Stomach (tissue), 9 donors: Measurements from ENCODE around the gene SYT3. TPM values are rescaled to one million over a fixed set of nuclear protein-coding genes. Genes with fewer than 3 reads are reported as not detected.

Experiments
- DNase-seq, 2 donors: peaks; one replicate each; pipeline versions ENCODE4 v3.0.0 to v3.0.0-alpha.2; 2013 to 2019
- H3K27ac ChIP-seq, 5 donors: fragments of 200-600 bp in 4 of 5; sonication (generic) in 4 of 5; one replicate each; pipeline ENCODE4 v1.5.1; 2013 to 2019; ENCODE audit warnings: mild to moderate bottlenecking in 1 of 5, moderate library complexity in 1 of 5
- H3K27me3 ChIP-seq, 3 donors: fragments of 200-600 bp; sonication (generic); one replicate each; pipeline ENCODE4 v1.5.1; 2017 to 2019; ENCODE audit warnings: mixed run types in 1 of 3
- H3K36me3 ChIP-seq, 4 donors: fragments of 200-600 bp; sonication (generic); 1 replicate in 3 of 4; 2 replicates in 1 of 4; pipeline ENCODE4 v1.5.1; 2016 to 2019
- H3K4me1 ChIP-seq, 4 donors: fragments of 200-600 bp; sonication (generic); one replicate each; pipeline ENCODE4 v1.5.1; 2016 to 2019
- H3K4me3 ChIP-seq, 4 donors: fragments of 200-600 bp; sonication (generic) in 3 of 4; one replicate each; pipeline ENCODE4 v1.5.1; 2016 to 2019; ENCODE audit warnings: mild to moderate bottlenecking in 1 of 4
- H3K9me3 ChIP-seq, 4 donors: fragments of 200-600 bp; sonication (generic); one replicate each; pipeline ENCODE4 v1.5.1; 2016 to 2019
- EP300 ChIP-seq: sonication (generic); formaldehyde crosslinking; IDR thresholded peaks from one replicate; pipeline ENCODE4 v1.6.1; 2017; ENCODE audit warnings: antibody characterized with exemption
- POLR2A ChIP-seq, 4 donors: fragments of 450-650 bp; IDR thresholded peaks; one replicate each; pipeline ENCODE4 v1.6.1; 2016; ENCODE audit warnings: antibody characterized with exemption in 4 of 4, control low read depth in 2 of 4, mild to moderate bottlenecking in 1 of 4, moderate library complexity in 1 of 4
- POLR2AphosphoS5 ChIP-seq, 3 donors: sonication (generic); formaldehyde crosslinking; IDR thresholded peaks; one replicate each; pipeline ENCODE4 v1.6.1; 2016; ENCODE audit warnings: antibody characterized with exemption in 3 of 3
- whole genome bisulfite sequencing, 5 donors: extraction: QIAGEN DNeasy Blood & Tissue Kit in 3 of 5; methylation state at CpG; one replicate each; pipeline versions ENCODE4 v1.1.5 to v1.1.7; 2013 to 2018; 5-methylcytosine and 5-hydroxymethylcytosine counted together
- intact Hi-C: fragments of 100-400 bp; cut with DNase I; formaldehyde crosslinking; loops from one replicate; pipeline ENCODE4 v1.15.1; 2023; ENCODE audit warnings: low total_unique reads
- polyA plus RNA-seq, 3 donors: library from polyadenylated mRNA; stranded (reverse); fragments of 200-250 nt; gene quantifications; one replicate each; pipeline ENCODE4 v1.2.3, GENCODE V29; 2013
- total RNA-seq, 5 donors: library from RNA; depleted of rRNA; stranded (reverse); fragments of >200 nt; gene quantifications; one replicate each; pipeline versions ENCODE4 v1.1.0 to v1.2.3, GENCODE V29; 2014 to 2016
- TF ChIP-seq, protein P1 (sequence below), 7 experiments: fragments of 450-650 bp in 4 of 7; fragments of 200-600 bp in 3 of 7; sonication (generic) in 3 of 7; IDR thresholded peaks; one replicate each; pipeline ENCODE4 v1.5.1; 2016 to 2019; ENCODE audit warnings: antibody characterized with exemption in 7 of 7, control low read depth in 2 of 7, mild to moderate bottlenecking in 1 of 7
- donor health status: healthy with polysubstance abuse.
- donor health status: Bipolar disorder and iron deficiency.
- donor health status: healthy.

SYT3 gene
- total and polyA plus RNA-seq, 8 donors: 0.13 to 1.3 (median 0.14) TPM; not detected in 5

DNA sequence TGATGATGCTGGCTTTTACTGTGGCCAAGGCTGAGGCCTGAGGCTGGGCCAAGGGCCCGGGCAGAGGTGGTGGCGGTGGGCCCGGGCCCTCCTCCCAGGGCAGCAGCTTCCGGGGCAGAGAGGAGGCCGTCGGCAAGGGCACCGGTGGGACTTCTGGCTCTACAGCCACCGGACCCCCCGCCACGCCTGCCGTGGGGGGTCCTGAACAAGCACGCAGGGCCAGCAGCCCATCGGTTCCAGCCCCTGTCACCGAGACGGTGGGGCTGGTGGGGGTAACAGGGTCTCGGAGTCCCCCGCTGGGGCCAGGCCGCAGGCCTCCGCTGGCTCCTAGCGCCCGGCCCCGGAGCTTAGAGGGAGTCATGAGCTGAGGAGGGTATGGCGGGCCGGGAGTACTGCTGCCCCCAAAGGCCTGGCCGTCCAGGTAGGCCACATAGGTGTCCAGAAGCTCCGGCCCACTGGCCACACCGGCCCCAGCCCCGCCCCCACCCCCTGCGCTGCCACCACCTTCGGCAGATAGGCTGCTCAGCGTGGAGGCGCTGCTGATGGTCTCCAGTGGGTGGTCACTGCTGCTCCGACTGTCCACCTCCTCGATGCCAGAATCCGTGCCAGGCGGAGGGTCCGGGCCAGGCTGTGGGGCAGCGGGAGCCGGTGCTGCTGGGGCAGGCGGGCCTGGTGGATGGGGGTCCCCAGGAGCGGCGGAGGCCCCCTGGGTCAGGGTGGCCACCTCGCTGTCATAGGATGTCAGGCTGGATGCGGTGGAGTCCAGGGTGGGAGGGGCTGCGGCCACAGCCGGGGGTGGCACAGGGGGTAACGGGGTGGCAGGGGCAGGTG lies 26.9 kb upstream of the SYT3 start:
- DNase-seq: no peak
- Histone ChIP-seq H3K9me3 (no peaks in the 10 kb centered on the region), H3K27me3 (peaks cover 37 to 95% (median 66%) of the 10 kb centered on the region in 3 donors), H3K4me1 (peaks cover 9 to 27% (median 16%) of the 10 kb centered on the region in 4 donors), H3K36me3 (no peaks in the 10 kb centered on the region), H3K4me3 (no peak overlapping the region), H3K27ac (no peak overlapping the region)
- intact Hi-C loops: no loop called here
- no peak for TF ChIP-seq POLR2A (IDR thresholded peaks at IDR 0.05)
- no peak for TF ChIP-seq POLR2AphosphoS5 (IDR thresholded peaks at IDR 0.05)
- no peak for TF ChIP-seq EP300
- TF ChIP-seq, protein P1, sequence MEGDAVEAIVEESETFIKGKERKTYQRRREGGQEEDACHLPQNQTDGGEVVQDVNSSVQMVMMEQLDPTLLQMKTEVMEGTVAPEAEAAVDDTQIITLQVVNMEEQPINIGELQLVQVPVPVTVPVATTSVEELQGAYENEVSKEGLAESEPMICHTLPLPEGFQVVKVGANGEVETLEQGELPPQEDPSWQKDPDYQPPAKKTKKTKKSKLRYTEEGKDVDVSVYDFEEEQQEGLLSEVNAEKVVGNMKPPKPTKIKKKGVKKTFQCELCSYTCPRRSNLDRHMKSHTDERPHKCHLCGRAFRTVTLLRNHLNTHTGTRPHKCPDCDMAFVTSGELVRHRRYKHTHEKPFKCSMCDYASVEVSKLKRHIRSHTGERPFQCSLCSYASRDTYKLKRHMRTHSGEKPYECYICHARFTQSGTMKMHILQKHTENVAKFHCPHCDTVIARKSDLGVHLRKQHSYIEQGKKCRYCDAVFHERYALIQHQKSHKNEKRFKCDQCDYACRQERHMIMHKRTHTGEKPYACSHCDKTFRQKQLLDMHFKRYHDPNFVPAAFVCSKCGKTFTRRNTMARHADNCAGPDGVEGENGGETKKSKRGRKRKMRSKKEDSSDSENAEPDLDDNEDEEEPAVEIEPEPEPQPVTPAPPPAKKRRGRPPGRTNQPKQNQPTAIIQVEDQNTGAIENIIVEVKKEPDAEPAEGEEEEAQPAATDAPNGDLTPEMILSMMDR (IDR thresholded peaks at IDR 0.05): no peak
- WGBS, 5 donors: 15 to 30% (median 17%) methylated on average over 7 to 47 of the region's 47 CpGs

DNA sequence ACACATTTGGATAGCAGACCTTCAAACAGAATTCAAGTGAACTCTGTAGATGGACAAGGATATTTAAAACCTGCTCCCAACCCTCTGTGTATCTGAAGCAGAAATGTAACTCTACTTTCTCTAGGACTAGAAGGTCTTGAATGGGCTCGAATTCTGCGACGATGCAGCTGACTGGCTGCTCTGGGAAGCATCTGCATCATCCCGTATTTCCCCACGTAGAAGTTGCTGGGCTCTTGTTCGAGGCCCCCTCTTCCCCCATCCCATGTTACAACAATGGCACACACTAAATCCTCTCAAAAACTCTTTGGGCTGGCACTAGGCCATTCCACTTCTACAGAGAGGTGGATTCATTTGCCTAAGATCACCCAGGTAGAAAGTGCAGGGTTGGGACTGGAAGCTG lies 24.5 kb upstream of the SYT3 start:
- Histone ChIP-seq H3K27me3 (peaks cover 36 to 95% (median 66%) of the 10 kb centered on the region in 3 donors), H3K27ac (no peak overlapping the region), H3K4me1 (peaks cover 9 to 30% (median 19%) of the 10 kb centered on the region in 4 donors), H3K4me3 (no peak overlapping the region), H3K36me3 (no peaks in the 10 kb centered on the region), H3K9me3 (peaks cover 0 to 2% (median under 1%) of the 10 kb centered on the region in 4 donors)
- TF ChIP-seq, protein P1 (IDR thresholded peaks at IDR 0.05): no peak
- no peak for TF ChIP-seq POLR2AphosphoS5 (IDR thresholded peaks at IDR 0.05)
- no peak for TF ChIP-seq POLR2A (IDR thresholded peaks at IDR 0.05)
- no peak for TF ChIP-seq EP300
- DNase-seq: no peak
- intact Hi-C loops: no loop called here
- WGBS, 5 donors: 82 to 89% (median 85%) methylated on average over 6 of the region's 6 CpGs

DNA sequence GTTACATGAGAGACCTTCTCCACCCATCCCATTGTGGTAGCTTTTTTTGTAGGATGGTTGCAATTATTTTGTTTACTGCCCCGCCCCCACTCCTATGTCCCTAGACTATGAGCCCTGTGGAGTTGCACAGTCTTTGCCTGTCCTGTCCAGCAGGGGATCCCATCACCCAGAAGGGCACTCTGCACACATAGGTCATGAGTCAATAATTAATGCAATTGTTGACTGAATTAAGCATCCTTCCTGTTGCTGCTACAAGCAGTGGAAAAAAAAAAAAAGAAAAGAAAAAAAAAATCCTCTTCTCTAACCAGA lies 23.8 kb upstream of the SYT3 start:
- Histone ChIP-seq H3K4me3 (no peak overlapping the region), H3K27ac (no peak overlapping the region), H3K27me3 (peaks cover 31 to 95% (median 66%) of the 10 kb centered on the region in 3 donors), H3K9me3 (peaks cover 0 to 9% (median 5%) of the 10 kb centered on the region in 4 donors), H3K4me1 (peaks cover 14 to 36% (median 26%) of the 10 kb centered on the region in 4 donors), H3K36me3 (no peaks in the 10 kb centered on the region)
- intact Hi-C loops: no loop called here
- DNase-seq: no peak
- 67 to 92% (median 89%) methylated on average over 1 of the region's 1 CpG for WGBS, 5 donors
- TF ChIP-seq, protein P1 (IDR thresholded peaks at IDR 0.05): no peak
- TF ChIP-seq POLR2A (IDR thresholded peaks at IDR 0.05) (no peak), POLR2AphosphoS5 (IDR thresholded peaks at IDR 0.05) (no peak), EP300 (no peak)

DNA sequence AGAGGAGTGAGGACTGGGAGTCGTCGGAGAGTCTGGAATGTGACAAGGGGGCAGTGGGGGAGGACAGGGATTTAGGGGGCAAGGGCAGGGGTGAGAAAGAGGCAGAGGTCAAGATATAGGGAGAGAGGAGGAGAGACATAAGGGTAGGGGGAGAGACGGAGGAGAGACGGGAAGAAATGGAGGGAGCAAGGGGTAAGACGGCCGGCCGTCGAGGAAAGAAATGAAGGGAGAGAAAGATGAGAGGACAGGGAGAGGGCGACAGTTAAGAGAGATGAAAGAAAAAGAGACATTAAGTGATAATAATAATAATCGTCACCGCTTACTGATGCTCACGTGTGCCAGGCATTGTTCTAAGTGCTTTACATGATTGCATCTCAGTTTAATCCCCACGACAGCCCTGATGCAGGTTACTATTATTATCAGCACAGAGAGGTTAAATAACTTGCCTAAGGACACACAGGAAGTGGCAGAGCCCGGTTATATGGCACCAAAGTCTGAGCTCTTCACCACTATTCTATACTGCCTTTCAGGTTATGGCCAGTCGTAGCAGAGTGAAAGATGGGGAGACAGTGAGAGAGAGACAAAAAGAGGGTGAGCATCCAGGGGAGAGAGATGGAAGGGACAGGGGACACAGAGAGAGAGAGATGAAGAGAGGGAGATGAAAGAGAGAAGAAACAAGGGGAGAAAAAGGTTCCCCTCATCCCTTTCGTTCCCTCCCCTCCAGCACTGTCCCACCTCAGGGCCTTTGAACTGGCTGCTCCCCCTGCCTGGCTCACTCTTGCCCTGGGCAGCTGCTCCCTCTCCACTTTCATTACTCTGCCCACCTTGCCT lies 23.2 kb upstream of the SYT3 start:
- intact Hi-C loops: no loop called here
- Histone ChIP-seq H3K27ac (no peak overlapping the region), H3K4me1 (peaks cover 17 to 36% (median 26%) of the 10 kb centered on the region in 4 donors), H3K27me3 (peaks cover 25 to 95% (median 66%) of the 10 kb centered on the region in 3 donors), H3K9me3 (peaks cover 0 to 15% (median 11%) of the 10 kb centered on the region in 4 donors), H3K4me3 (no peak overlapping the region), H3K36me3 (no peaks in the 10 kb centered on the region)
- WGBS, 5 donors: 53 to 60% (median 58%) methylated on average over 16 of the region's 16 CpGs
- no peak for DNase-seq
- TF ChIP-seq POLR2AphosphoS5 (IDR thresholded peaks at IDR 0.05): no peak
- TF ChIP-seq EP300: no peak
- TF ChIP-seq, protein P1 (IDR thresholded peaks at IDR 0.05): no peak
- TF ChIP-seq POLR2A (IDR thresholded peaks at IDR 0.05): no peak
